Suprapubic skin (tissue), 3 donors: ENCODE results near the gene CADPS.

Source experiments
- EP300 ChIP-seq: sonication (generic); formaldehyde crosslinking; IDR thresholded peaks from one replicate; pipeline ENCODE4 v1.6.1; 2017; ENCODE audit warnings: antibody characterized with exemption
- POLR2A ChIP-seq, 2 donors: fragments of 450-650 bp; IDR thresholded peaks; one replicate each; pipeline ENCODE4 v1.6.1; 2017; ENCODE audit warnings: antibody characterized with exemption in 2 of 2, mild to moderate bottlenecking in 2 of 2, moderate library complexity in 2 of 2
- TF ChIP-seq, protein P1 (sequence below), 2 donors: fragments of 200-600 bp in 1 of 2; fragments of 450-650 bp in 1 of 2; sonication (generic) in 1 of 2; IDR thresholded peaks; one replicate each; pipeline ENCODE4 v1.5.1; 2016 to 2019; ENCODE audit warnings: antibody characterized with exemption in 2 of 2, mild to moderate bottlenecking in 1 of 2, moderate library complexity in 1 of 2

DNA sequence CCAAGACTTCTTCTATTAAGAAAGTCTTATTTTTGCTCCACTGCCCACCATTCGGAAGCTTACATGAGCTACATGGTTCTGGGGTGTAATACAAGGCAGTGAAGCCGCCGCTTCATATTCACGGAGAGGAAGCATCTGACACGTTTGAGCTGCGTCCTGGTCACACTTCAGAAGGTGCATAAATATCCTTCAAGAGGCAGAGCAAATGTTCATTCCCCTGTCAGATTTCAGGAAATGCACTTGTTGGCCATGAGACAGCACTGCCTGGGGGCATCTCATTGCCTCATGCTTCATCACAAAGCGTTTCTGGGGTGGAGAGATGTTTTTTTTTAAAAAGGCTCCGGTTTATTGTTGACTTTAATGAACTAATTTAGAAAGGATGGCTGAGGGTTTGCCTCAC is 119.9 kb downstream of the CADPS start:
- TF ChIP-seq, protein P1, sequence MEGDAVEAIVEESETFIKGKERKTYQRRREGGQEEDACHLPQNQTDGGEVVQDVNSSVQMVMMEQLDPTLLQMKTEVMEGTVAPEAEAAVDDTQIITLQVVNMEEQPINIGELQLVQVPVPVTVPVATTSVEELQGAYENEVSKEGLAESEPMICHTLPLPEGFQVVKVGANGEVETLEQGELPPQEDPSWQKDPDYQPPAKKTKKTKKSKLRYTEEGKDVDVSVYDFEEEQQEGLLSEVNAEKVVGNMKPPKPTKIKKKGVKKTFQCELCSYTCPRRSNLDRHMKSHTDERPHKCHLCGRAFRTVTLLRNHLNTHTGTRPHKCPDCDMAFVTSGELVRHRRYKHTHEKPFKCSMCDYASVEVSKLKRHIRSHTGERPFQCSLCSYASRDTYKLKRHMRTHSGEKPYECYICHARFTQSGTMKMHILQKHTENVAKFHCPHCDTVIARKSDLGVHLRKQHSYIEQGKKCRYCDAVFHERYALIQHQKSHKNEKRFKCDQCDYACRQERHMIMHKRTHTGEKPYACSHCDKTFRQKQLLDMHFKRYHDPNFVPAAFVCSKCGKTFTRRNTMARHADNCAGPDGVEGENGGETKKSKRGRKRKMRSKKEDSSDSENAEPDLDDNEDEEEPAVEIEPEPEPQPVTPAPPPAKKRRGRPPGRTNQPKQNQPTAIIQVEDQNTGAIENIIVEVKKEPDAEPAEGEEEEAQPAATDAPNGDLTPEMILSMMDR (IDR thresholded peaks at IDR 0.05) = no peak
- no peak for TF ChIP-seq EP300
- no peak for TF ChIP-seq POLR2A (IDR thresholded peaks at IDR 0.05)
